ENCODE data around the gene LRP1B. TPM values are rescaled to one million over a fixed set of nuclear protein-coding genes. Genes with fewer than 3 reads are reported as not detected.

Gene LRP1B
- polyA plus RNA-seq, 3 donors: 0.77 to 1.1 (median 1.1) TPM

DNA sequence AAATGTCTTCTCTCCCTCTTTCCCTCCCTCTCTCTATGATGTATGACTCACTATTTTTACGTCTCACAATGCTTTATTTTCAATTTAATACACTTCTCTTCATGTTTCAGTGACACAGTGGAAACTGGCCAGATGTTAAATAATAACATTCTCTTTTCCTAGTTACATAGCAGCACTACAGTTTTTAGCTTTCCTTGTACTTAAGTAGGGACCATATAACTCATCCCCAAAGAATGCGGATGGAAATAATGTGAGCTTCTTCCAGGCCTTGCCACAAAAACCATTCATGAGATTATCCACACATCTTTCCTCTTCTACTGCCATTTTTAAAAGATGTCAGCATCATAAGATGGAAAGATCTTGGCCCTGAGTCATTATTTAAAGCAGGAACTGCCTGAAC lies 789.4 kb downstream of the LRP1B start:
- DNase-seq (ENCODE audit: extremely low read depth in 1 of 11, low read depth in 9 of 11, low spot score in 4 of 11): no peak

DNA sequence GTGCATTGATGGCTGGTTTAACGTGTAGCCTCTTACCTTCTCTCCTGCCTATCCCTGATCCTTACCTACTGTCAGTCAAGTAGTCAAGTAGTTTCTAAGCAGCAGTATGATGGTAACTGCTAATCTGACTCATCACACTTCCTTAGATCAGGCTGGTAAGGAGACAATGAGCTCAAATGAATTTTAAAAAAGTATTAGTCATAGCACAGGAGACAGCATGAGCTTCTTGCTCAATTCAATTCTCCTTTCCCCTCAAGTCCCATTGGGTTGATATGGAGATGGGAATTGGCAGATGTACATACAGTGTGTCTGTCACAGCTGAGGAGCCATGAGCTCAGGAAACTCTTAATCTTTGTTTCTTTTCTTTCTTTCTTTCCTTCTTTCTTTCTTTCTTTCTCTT lies 799.7 kb downstream of the LRP1B start:
- DNase-seq (ENCODE audit: extremely low read depth in 1 of 11, low read depth in 9 of 11, low spot score in 4 of 11): no peak

DNA sequence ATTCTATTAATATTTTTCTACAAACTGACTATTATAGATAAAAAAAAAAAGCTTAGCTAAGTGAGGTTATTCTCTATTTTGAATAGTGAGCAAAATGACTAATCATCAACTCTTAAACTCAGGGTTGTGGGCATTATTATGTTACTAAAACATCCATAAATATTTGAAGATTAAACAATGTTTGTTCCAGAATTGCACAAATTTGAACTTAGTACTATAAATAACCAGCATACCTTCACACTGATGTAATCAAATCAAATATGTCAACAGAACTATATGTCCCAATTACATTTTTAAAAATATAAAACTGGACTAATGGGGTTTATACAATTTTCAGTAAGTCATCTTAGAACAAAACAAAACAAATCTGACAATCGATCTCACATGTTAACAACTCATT lies 800.9 kb downstream of the LRP1B start:
- DNase-seq (ENCODE audit: extremely low read depth in 1 of 11, low read depth in 9 of 11, low spot score in 4 of 11): no peak

DNA sequence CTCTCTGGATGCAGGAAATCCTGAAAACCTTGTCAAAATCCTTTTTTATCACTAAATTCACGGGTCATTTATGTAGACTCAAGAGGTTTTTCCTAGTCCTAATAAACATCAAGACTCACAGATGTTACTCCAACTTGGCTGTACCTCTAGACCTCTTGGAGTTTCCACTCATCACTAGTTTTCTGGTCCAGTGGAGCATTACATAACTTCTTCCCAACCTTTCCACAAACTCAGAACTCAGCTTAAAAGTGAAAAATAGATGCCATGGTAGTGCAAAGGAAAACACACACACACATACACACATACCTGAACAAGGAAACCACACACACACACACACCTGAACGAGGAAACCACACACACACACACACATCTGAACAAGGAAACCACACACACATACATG lies 807.2 kb downstream of the LRP1B start:
- peak in 2 of 11 donors; percentile 1 to 9 for DNase-seq (ENCODE audit: extremely low read depth in 1 of 11, low read depth in 9 of 11, low spot score in 4 of 11)

DNA sequence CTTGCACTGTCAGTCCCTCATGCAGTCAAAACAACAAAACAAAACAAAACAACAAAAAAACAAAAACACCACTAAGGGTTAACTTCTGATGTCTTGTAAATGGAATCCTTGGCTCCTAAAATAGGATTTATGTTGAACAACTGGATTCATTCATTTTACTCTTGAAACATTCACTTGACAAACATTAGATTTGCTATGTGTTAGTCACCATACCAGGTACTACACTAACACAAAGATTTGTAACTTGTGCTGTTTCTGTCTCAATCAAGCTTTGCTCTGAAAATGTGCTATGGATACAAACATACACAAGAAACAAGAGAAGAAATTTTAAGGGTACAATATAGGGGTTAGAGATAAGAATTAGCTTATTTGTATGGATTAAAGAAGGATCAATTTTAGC lies 812.8 kb downstream of the LRP1B start:
- DNase-seq (ENCODE audit: extremely low read depth in 1 of 11, low read depth in 9 of 11, low spot score in 4 of 11): no peak

DNA sequence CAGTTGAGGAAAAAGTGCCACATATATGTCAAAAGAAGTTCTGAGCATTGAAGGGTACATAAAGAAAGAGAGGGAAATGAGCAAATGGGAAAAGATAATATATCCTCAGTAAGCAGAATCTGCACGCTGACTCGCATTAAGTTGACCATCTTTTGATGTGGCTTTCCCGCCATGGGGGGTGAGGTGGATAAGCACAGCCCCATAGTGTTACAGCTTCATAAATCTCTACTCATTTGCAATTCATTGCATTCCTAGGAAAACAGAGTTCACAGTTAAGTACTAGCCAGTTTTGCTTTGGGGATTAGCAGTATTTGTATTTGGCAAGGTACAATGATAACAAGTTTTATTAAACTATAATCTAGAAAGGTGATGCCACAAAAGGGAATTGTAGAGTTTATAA lies 814.2 kb downstream of the LRP1B start:
- DNase-seq (ENCODE audit: extremely low read depth in 1 of 11, low read depth in 9 of 11, low spot score in 4 of 11): no peak

DNA sequence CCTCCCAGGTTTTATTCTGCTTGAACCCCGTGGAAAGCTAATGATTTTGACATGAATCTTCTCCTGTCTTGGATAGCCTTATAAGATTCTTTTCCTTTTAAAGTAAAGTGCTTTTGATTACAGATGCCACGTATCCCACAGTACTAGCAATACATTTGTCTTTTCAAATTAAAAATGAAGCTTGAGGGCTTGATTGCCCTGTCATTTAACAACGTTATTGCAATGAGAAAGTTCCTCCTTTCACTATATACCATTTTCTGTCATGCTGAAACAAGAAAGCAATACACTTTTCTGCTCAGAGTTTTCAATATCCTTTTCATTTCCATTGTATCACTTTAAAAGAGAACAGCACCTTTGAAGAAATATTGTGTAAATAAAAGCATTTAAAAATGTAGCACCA lies 814.7 kb downstream of the LRP1B start:
- no peak for DNase-seq (ENCODE audit: extremely low read depth in 1 of 11, low read depth in 9 of 11, low spot score in 4 of 11)

DNA sequence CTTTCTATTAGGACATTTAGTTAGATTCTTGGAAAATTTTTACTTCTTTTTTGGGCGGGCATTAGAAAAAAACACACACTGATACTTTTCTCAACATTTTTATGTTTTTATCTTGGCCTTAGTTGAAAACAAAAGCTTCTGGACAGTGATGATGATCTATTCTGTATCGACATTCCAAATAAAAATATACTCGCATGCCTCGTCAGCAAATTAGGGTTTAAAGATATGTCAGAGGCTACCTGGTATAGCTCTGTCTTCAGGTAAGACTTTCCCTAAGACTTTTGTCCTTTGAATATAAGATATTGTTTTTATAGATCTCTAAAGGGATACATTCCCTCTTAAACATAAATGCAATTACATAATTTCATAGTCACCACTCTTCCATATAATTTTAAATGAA lies 816.8 kb downstream of the LRP1B start:
- no peak for DNase-seq (ENCODE audit: extremely low read depth in 1 of 11, low read depth in 9 of 11, low spot score in 4 of 11)

DNA sequence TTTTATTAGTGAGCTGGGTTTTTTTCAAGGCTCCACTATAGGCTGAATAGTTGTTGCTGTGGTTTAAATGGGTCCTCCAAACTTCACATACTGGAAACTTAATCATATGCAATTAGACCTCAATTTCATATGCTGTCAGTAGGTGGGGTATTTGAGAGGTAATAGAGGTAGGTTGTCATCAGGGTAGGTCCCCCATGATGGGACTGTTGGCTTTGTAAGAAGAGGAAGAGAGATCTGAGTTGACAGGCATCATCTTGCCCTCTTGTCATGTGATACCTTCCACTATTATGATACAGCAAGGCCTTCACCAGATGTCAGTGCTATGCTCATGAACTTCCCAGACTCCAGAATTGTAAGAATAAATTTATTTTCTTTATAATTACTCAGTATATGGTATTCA lies 819.4 kb downstream of the LRP1B start:
- no peak for DNase-seq (ENCODE audit: extremely low read depth in 1 of 11, low read depth in 9 of 11, low spot score in 4 of 11)

DNA sequence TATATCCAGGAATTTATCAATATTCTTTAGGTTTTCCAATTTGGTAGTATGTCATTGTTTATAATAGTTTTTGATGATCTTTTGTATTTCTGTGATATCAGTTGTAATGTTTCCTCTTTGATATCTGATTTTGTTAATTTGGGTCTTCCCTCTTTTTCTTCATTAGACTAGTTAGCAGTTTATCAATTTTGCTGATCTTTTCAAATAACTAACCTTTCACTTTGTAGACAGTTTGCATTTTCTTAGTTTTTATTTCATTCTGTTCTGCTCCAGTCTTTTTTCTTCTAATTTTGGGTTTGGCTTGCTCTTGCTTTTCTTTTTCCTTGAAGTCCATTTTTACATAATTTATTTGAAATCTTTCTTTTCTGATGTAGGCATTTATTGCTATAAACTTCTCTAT lies 824.4 kb downstream of the LRP1B start:
- DNase-seq (ENCODE audit: extremely low read depth in 1 of 11, low read depth in 9 of 11, low spot score in 4 of 11): no peak

DNA sequence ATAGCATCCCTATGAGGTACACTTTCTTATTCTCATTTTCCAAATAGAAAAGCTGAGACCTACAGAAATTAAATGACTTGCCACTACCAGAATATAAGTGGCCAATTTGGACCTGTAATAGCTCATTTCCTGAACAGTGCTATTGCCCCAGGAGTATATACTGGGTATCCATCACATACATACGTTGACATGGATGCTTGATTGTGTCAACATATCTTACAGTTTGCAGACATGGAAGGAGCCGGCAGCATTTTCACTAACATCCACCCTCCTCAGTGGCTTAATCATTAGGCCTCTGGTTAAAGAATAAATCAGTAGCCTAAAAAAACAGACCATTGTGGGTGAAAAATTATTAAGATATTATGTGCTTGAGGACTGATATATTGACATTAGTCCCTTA lies 829.3 kb downstream of the LRP1B start:
- no peak for DNase-seq (ENCODE audit: extremely low read depth in 1 of 11, low read depth in 9 of 11, low spot score in 4 of 11)

DNA sequence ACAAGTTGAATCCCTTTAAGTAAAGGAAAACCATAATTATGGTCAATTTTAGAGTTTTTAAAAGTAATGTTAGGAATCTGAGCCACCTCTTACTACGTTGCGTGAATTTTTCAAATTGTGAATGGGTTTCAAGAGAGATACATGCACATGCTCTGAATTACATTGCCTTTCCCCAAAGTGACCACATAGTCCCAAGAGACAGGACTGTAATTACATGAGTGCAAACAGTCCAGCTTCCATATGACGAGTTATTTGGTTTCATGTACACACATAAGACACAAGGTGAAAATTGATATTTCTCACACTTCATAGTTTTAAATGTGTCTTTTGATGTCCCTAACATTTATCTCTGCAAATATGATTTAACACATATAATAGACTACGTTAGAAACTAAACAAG lies 850.8 kb downstream of the LRP1B start:
- DNase-seq (ENCODE audit: extremely low read depth in 1 of 11, low read depth in 9 of 11, low spot score in 4 of 11): no peak

DNA sequence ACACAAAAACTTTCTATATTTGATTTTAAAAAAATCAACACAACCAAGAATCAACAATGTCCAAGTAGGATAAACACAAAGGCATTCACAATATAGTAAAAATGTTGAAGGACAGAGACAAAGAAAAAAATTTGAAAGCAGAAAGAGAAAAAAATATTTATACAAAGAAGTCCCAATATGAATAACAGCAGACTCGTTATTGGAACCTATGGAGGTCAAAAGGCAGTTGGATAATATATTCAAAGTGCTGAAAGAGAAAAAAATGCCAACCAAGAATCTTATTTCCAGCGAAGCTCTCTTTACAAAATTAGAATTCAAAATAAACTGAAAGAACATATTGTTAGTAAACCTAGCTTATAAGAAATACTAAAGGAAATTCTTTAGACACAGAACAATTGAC lies 859.5 kb downstream of the LRP1B start:
- DNase-seq (ENCODE audit: extremely low read depth in 1 of 11, low read depth in 9 of 11, low spot score in 4 of 11): no peak

DNA sequence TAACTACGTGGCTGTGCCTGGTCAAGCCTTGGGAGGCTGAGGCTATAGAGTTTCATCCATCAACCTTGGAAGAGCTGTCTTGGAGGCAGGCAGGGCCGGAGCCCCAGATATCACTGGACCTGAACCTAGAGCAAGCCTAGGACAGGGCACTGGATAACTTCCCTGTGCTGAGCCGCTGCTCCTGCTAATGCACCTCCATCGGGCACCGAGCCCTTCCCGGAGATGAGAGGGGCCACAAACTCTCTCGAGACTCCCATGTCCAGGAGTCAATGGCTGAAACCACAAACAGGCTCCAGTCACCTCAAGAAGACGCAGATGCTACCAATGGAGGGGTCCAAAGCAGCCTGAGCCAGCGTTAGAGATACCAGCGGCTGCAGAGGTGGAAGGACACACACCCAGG lies 866.0 kb downstream of the LRP1B start:
- DNase-seq (ENCODE audit: extremely low read depth in 1 of 11, low read depth in 9 of 11, low spot score in 4 of 11): no peak

DNA sequence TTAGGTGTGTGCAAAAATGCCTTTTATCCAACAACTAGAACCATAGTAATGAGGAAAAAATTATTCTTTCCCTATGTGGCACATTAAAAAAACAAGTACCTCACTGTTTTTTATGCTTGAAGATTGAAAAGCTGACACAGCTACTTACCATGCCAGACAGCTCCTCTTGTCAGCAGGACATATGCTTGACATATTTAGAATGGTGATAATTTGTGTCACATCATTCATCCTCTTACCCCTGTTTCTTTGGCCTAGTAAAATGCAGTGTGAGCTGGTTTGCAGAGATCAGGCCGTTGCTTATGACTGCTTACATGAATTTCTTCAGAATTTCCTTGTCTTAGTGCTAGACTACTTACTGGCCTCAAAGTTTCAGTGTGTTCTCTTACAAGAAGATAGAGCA lies 869.9 kb downstream of the LRP1B start:
- DNase-seq (ENCODE audit: extremely low read depth in 1 of 11, low read depth in 9 of 11, low spot score in 4 of 11): no peak

DNA sequence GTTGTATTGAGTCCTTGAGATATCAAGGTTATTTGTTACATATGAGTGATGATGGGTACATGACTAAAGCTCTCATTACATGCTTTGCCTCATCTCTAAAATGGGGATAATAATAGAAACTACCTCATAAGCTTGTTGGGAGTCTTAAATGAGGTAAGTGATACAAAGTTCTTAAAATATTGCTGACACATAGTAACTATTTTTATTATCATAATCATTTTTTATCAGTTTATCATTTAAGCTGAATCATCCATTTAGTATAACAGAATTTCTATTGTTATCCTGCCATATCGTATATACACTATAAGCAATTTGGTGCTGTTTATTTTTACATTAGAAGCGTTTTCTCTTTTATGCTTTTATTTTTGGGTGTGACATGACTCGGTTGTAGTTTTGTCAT lies 871.1 kb downstream of the LRP1B start:
- DNase-seq (ENCODE audit: extremely low read depth in 1 of 11, low read depth in 9 of 11, low spot score in 4 of 11): no peak

DNA sequence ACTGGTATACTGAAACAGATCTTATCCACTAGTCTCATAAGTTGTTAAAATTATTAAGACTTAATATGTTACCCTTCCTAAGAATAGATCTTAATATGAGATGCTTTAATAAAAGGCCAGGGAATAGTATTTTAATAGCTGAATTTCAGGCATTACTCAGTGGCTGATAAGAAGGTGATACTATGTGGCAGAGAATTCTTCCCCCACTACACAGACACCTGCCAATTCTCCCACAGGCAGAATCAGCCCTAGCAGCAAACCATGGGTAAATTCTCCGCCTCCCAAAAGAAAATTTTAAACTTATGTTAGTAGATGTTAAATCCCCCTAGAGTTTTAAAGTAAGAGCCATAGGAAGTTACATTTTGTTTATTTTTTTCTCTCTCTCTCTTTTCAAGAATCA lies 888.8 kb downstream of the LRP1B start:
- DNase-seq (ENCODE audit: extremely low read depth in 1 of 11, low read depth in 9 of 11, low spot score in 4 of 11): no peak

DNA sequence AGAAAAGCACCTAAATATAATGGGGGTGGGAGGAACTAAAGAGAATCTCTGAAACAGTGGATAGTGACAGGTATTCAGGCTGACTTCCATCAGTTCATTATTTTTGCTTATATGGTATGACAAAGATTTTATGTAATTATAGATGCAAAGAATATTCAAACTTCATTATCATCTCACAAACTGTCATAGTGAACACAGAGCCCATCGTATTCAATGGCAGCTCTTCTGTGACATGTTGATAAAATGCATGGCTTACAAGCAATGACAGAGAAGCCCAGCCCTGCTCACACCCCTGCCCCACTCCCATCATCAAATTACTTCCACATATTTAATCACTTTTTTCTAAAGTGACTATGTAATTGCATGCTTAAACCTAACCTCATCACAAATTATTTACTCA lies 904.3 kb downstream of the LRP1B start:
- DNase-seq (ENCODE audit: extremely low read depth in 1 of 11, low read depth in 9 of 11, low spot score in 4 of 11): no peak

DNA sequence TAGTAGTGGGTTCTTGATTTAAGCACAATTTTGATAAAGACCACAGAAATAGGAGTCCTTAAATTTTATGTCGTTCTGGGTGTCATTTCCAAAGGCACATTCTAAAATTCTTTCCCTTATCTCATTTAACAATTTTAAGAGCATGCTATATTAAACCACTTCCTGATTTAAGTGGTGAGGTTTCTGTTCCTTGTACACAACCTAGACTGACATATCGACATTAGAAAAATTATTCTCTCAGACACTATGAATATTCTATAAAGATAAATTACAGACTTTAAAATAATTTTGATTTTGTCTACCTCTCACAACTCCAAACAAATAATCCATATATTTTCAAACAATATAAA lies 923.8 kb downstream of the LRP1B start:
- no peak for DNase-seq (ENCODE audit: extremely low read depth in 1 of 11, low read depth in 9 of 11, low spot score in 4 of 11)

DNA sequence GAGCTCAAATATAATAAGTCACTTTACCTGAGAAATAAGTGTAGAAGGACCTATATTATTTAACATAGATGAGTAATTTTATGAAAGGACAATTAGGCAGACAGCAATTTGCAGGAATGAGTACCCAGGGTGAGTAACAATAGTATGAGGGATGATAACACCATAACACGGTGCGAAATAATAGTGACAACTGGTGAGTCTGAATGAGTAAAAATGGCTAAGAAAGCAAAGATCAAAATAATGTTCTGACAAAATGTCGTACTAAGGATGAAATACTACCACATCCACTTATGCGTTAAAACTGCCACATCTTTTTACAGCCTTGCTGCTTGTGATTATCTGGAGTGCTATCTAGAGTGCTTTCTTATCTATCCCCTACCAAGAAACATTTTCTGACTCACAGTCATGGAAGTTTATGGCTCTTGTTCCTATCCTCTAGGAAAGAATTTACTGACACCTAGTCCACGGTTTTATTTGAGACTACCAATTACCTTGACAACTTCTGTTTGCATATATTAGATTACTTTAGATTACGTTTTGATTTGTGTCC lies 929.7 kb downstream of the LRP1B start:
- DNase-seq (ENCODE audit: extremely low read depth in 1 of 11, low read depth in 9 of 11, low spot score in 4 of 11): no peak

DNA sequence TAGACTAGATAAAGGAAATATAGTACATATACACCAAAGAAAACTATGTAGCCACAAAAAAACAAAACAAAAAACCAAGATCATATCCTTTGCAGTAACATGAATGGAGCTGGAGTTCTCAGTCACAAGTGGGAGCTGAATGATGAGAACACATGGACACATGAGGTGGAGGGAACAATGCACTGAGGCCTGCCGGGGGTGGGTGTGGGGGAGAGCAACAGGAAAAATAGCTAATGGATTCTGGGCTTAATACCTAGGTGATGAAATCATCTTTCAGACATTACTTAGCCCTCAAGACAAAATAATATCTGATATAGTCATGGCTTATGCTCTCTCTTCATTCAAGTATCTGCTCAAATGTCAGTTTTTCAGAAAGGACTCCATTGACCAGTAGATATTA lies 930.6 kb downstream of the LRP1B start:
- no peak for DNase-seq (ENCODE audit: extremely low read depth in 1 of 11, low read depth in 9 of 11, low spot score in 4 of 11)

DNA sequence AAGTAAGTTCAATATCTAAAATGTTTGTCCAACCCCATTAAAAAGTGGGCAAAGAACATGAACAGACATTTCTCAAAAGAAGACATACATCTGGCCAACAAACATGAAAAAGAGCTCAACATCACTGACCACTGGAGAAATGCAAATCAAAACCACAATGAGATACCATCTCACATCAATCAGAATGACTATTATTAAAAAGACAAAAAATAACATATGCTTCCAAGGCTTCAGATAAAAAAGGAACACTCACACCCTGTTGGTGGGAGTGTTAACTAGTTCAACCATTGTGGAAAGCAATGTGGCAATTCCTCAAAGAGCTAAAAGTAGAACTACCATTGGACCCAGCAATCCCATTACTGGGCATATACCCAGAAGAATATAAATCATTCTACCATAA lies 931.1 kb downstream of the LRP1B start:
- DNase-seq (ENCODE audit: extremely low read depth in 1 of 11, low read depth in 9 of 11, low spot score in 4 of 11): no peak
